K562 (cell line): ENCODE measurements around the gene SLC25A21. TPM values are rescaled to one million over a fixed set of nuclear protein-coding genes. Genes with fewer than 3 reads are reported as not detected.

Experiments
- ATAC-seq: fragments of 200-7000 bp; cut with Tn5 transposase; 3 replicates; pipeline ENCODE4 v1.9.1; 2020; ENCODE audit warnings: moderate library complexity
- BruUV-seq: library from RNA; stranded (reverse); fragments of 400-500 nt; replicated peaks from 2 replicates; lab custom pipeline; 2021; lab: Mats Ljungman, UMichigan
- CTCF ChIA-PET: fragments of 300-600 bp; formaldehyde crosslinking; extraction: SDS; loops from one replicate; lab custom pipeline; 2021; ENCODE audit warnings: low intra/inter-chr PET ratio; lab: Yijun Ruan, JAX
- POLR2A ChIA-PET: fragments of 300-600, 350-650 bp; sonication (Branson Sonifier 250); formaldehyde crosslinking; extraction: SDS; loops from one replicate; lab custom pipeline; 2021; ENCODE audit warnings: antibody characterized with exemption, inconsistent platforms; lab: Yijun Ruan, JAX
- DNase-seq, 4 experiments: peaks; one replicate each; pipeline versions ENCODE4 v3.0.0 to v3.0.0-alpha.2; 2011 to 2018; ENCODE audit warnings: low spot score in 3 of 4, mixed read lengths in 3 of 4; ENCODE audit errors: extremely low read depth in 1 of 4
- FAIRE-seq: peaks from 2 replicates; lab custom pipeline; 2011; peaks lifted over from hg19 to GRCh38; lab: Jason Lieb, UNC
- H2AFZ ChIP-seq: 2 replicates; pipeline ENCODE4 v1.6.0; 2011; ENCODE audit warnings: low read depth, low read length, control low read depth, inconsistent platforms
- H3K27ac ChIP-seq: fragments of 200-600 bp; 3 replicates; pipeline ENCODE4 v1.8.0; 2011; ENCODE audit warnings: low read depth, mild to moderate bottlenecking, control low read depth, inconsistent platforms, low read length, moderate library complexity, mixed read lengths; ENCODE audit errors: extremely low read depth
- H3K27me3 ChIP-seq, 2 experiments: fragments of 300-600 bp in 1 of 2; 2 replicates in 1 of 2; 3 replicates in 1 of 2; pipeline versions ENCODE4 v1.6.0 to v1.8.0; 2011; ENCODE audit warnings: inconsistent platforms in 2 of 2, low read length in 2 of 2, mild to moderate bottlenecking in 1 of 2, mixed read lengths in 1 of 2, moderate library complexity in 1 of 2; ENCODE audit not compliant: control insufficient read depth in 2 of 2, insufficient read depth in 2 of 2
- H3K36me3 ChIP-seq: fragments of 300-600 bp; 3 replicates; pipeline ENCODE4 v1.8.0; 2011; ENCODE audit warnings: mild to moderate bottlenecking, low read length, inconsistent platforms; ENCODE audit not compliant: control insufficient read depth, insufficient read depth
- H3K4me1 ChIP-seq, 2 experiments: fragments of 200-600 bp in 1 of 2; replicated peaks in 1 of 2; 2 replicates in 1 of 2; 3 replicates in 1 of 2; pipeline versions ENCODE4 v1.5.1 to v1.8.0; 2011; ENCODE audit warnings: inconsistent platforms in 2 of 2, low read length in 2 of 2, mild to moderate bottlenecking in 1 of 2, mixed read lengths in 1 of 2, moderate library complexity in 1 of 2; ENCODE audit not compliant: control insufficient read depth in 2 of 2, insufficient read depth in 2 of 2
- H3K4me2 ChIP-seq: 2 replicates; pipeline ENCODE4 v1.6.1; 2011; ENCODE audit warnings: low read length, control low read depth, inconsistent platforms, mixed read lengths; ENCODE audit not compliant: insufficient read depth
- H3K4me3 ChIP-seq: fragments of 200-600 bp; sonication (generic), shearing (Covaris generic); 2 replicates; pipeline ENCODE4 v1.5.1; 2016; ENCODE audit warnings: control low read depth, inconsistent platforms
- H3K79me2 ChIP-seq: fragments of 200-600 bp; 3 replicates; pipeline ENCODE4 v1.8.0; 2011; ENCODE audit warnings: low read length, inconsistent platforms; ENCODE audit not compliant: control insufficient read depth, insufficient read depth
- H3K9ac ChIP-seq, 2 experiments: 2 replicates each; pipeline versions ENCODE4 v1.6.0 to v1.6.1; 2011; ENCODE audit warnings: low read depth in 2 of 2, low read length in 2 of 2, control low read depth in 1 of 2, inconsistent platforms in 1 of 2, mild to moderate bottlenecking in 1 of 2, mixed read lengths in 1 of 2; ENCODE audit not compliant: insufficient read depth in 1 of 2
- H3K9me1 ChIP-seq: one replicate; pipeline ENCODE4 v1.6.0; 2011; ENCODE audit warnings: inconsistent platforms, mild to moderate bottlenecking, low read length, moderate library complexity; ENCODE audit not compliant: control insufficient read depth, insufficient read depth
- H3K9me3 ChIP-seq: replicated peaks from 2 replicates; pipeline ENCODE4 v1.5.1; 2011; ENCODE audit warnings: low read depth, low read length, inconsistent platforms; ENCODE audit not compliant: control insufficient read depth, insufficient read depth
- H4K20me1 ChIP-seq: replicated peaks from 2 replicates; pipeline ENCODE4 v1.6.1; 2011; ENCODE audit warnings: low read length, inconsistent platforms, mixed read lengths; ENCODE audit not compliant: control insufficient read depth, insufficient read depth
- FOSL1 ChIP-seq: fragments of 200-800 bp; sonication (Bioruptor generic); conservative IDR thresholded peaks from 2 replicates; pipeline ENCODE4 v1.6.1; 2016; ENCODE audit warnings: missing genetic modification characterization, missing compliant biosample characterization
- KDM1A ChIP-seq, 2 experiments: fragments of 450-650 bp; IDR thresholded peaks; 2 replicates each; pipeline ENCODE4 v1.6.1; 2016; ENCODE audit warnings: mild to moderate bottlenecking in 2 of 2
- ZFP36 ChIP-seq: fragments of 150-350 bp; IDR thresholded peaks from 2 replicates; pipeline ENCODE4 v1.6.1; 2018; ENCODE audit warnings: low read length, low read depth; ENCODE audit not compliant: partially characterized antibody
- WGBS: fragments of 100-300 bp; shearing (Covaris generic); methylation state at CpG from one replicate; pipeline ENCODE4 v1.1.6; 2016; ENCODE audit warnings: low coverage, mixed read lengths; ENCODE audit not compliant: insufficient coverage; ENCODE audit errors: missing lambda C conversion rate; 5-methylcytosine and 5-hydroxymethylcytosine counted together
- in situ Hi-C: fragments of 300-500 bp; cut with MboI; formaldehyde crosslinking; loops from 4 replicates; pipeline ENCODE4 v1.15.0; 2018; ENCODE audit warnings: inconsistent platforms, mixed read lengths
- intact Hi-C: fragments of 100-400 bp; cut with micrococcal nuclease; formaldehyde crosslinking; loops from 2 replicates; pipeline ENCODE4 v1.14.2; 2022
- polyA plus RNA-seq, 8 experiments: library from polyadenylated mRNA; depleted of rRNA in 4 of 8; stranded (reverse) in 5 of 8; unstranded in 3 of 8; fragments of >200 nt; fragmentation: Nextera tagmentation in 2 of 8; fragmentation: Illumina TruSeq in 1 of 8; extraction: Ambion mirVana in 2 of 8; extraction: Trizol in 1 of 8; gene quantifications; 2 replicates each; pipeline versions ENCODE4 v1.2.1 to v1.2.3, GENCODE V29; 2011 to 2014; ENCODE audit warnings: inconsistent platforms in 1 of 8, missing spikeins in 1 of 8
- total RNA-seq, 7 experiments: library from RNA; depleted of rRNA in 6 of 7; stranded (reverse); fragments of >200 nt in 6 of 7; fragmentation: Illumina TruSeq in 2 of 7; extraction: Trizol in 2 of 7; gene quantifications; 2 replicates each; pipeline versions ENCODE4 v1.2.1 to v1.2.3, GENCODE V29; 2011 to 2021; ENCODE audit warnings: low replicate concordance in 1 of 7

The SLC25A21 gene
- total and polyA plus RNA-seq, 9 of the 15 experiments (the other 6 are each of a cell fraction or from before 2014, with no cell fraction given), result 15.2 to 46.7 (median 28.7) TPM

GRCh38 chr14:36944307-36945010, 227.9 kb downstream of the SLC25A21 start:
- Histone ChIP-seq H2AFZ (no peak overlapping the region), H3K36me3 (no peaks in the 10 kb centered on the region; the same call in 2 of the 3 replicates), H3K9me3 (no peaks in the 10 kb centered on the region), H3K27me3 (no peaks in the 10 kb centered on the region), H3K4me3 (no peak overlapping the region), H3K4me1 (no peaks in the 10 kb centered on the region), H4K20me1 (no peaks in the 10 kb centered on the region), H3K4me2 (no peak overlapping the region), H3K27ac (no peak overlapping the region), H3K9ac (no peak overlapping the region), H3K79me2 (no peaks in the 10 kb centered on the region), H3K9me1 (no peaks in the 10 kb centered on the region)
- POLR2A ChIA-PET, result no interaction called here
- 66% methylated on average over 5 of the region's 5 CpGs for WGBS
- TF ChIP-seq FOSL1, result 0 out of 2 replicates have a peak, but pooled peaks have one; percentile 20
- no peak for TF ChIP-seq KDM1A (IDR thresholded peaks at IDR 0.05)
- peak; percentile 77 for TF ChIP-seq ZFP36
- DNase-seq (peak in 1 of 4 experiments; percentile 5), FAIRE-seq (no peak), ATAC-seq (peak; percentile 43; the same call in 1 of the 3 replicates)
- CTCF ChIA-PET, result no interaction called here
- BruUV-seq, result no TSS peak
- in situ Hi-C loops, result no loop called here
- intact Hi-C loops, result loop anchor here (5.0 to 10.0 kb wide), 3 partner anchors 172 to 390 kb away; no protein-coding TSS in a partner anchor
